Fibroblast of lung (primary cell): ENCODE results near the gene KLHL29. TPM values are rescaled to one million over a fixed set of nuclear protein-coding genes. Genes with fewer than 3 reads are reported as not detected.

Source experiments
- DNase-seq, 2 donors: peaks; one replicate each; pipeline versions ENCODE4 v3.0.0 to v3.0.0-alpha.2; 2010; ENCODE audit warnings: low read depth in 2 of 2
- H2AFZ ChIP-seq: 2 replicates; pipeline ENCODE4 v1.5.1; 2012; ENCODE audit warnings: low read length, control low read depth, inconsistent platforms
- H3K27ac ChIP-seq: 2 replicates; pipeline ENCODE4 v1.5.1; 2011; ENCODE audit warnings: low read length, control low read depth; ENCODE audit not compliant: insufficient read depth
- H3K27me3 ChIP-seq: 2 replicates; pipeline ENCODE4 v1.5.1; 2011; ENCODE audit warnings: mild to moderate bottlenecking, low read length; ENCODE audit not compliant: control insufficient read depth, insufficient read depth
- H3K36me3 ChIP-seq: 2 replicates; pipeline ENCODE4 v1.5.1; 2011; ENCODE audit warnings: low read length; ENCODE audit not compliant: control insufficient read depth, insufficient read depth
- H3K4me1 ChIP-seq: 2 replicates; pipeline ENCODE4 v1.5.1; 2011; ENCODE audit warnings: low read length; ENCODE audit not compliant: control insufficient read depth, insufficient read depth; ENCODE audit errors: extremely low read depth
- H3K4me2 ChIP-seq: 2 replicates; pipeline ENCODE4 v1.5.1; 2011; ENCODE audit warnings: low read length, control low read depth; ENCODE audit not compliant: insufficient read depth; ENCODE audit errors: extremely low read depth
- H3K4me3 ChIP-seq, 4 experiments: fragments of 200-600 bp in 1 of 4; sonication (generic) in 1 of 4; replicated peaks in 1 of 4; 2 replicates each; pipeline ENCODE4 v1.5.1; 2011 to 2016; ENCODE audit warnings: low read length in 4 of 4, low read depth in 3 of 4, mild to moderate bottlenecking in 3 of 4, control low read depth in 2 of 4, inconsistent platforms in 1 of 4, mixed read lengths in 1 of 4; ENCODE audit not compliant: insufficient read depth in 1 of 4; ENCODE audit errors: control extremely low read depth in 1 of 4
- H3K79me2 ChIP-seq: 2 replicates; pipeline ENCODE4 v1.5.1; 2012; ENCODE audit warnings: mild to moderate bottlenecking, low read length, inconsistent platforms; ENCODE audit not compliant: control insufficient read depth, insufficient read depth
- H3K9ac ChIP-seq: 2 replicates; pipeline ENCODE4 v1.5.1; 2011; ENCODE audit warnings: mild to moderate bottlenecking, low read length, control low read depth; ENCODE audit not compliant: insufficient read depth
- H3K9me3 ChIP-seq: 2 replicates; pipeline ENCODE4 v1.5.1; 2012; ENCODE audit warnings: low read depth, low read length; ENCODE audit not compliant: control insufficient read depth, insufficient read depth
- H4K20me1 ChIP-seq: 2 replicates; pipeline ENCODE4 v1.5.1; 2011; ENCODE audit warnings: low read length; ENCODE audit not compliant: control insufficient read depth, insufficient read depth; ENCODE audit errors: extremely low read depth
- EZH2 ChIP-seq: IDR thresholded peaks from 2 replicates; pipeline ENCODE4 v1.5.1; 2012; ENCODE audit warnings: low read length, control low read depth, mild to moderate bottlenecking; ENCODE audit errors: missing control alignments
- polyA plus RNA-seq, 2 donors: library from polyadenylated mRNA; depleted of rRNA in 1 of 2; stranded (reverse) in 1 of 2; unstranded in 1 of 2; fragments of >200 nt; gene quantifications; 2 replicates each; pipeline ENCODE4 v1.2.1, GENCODE V29; 2011 to 2012; ENCODE audit warnings: missing spikeins in 1 of 2
- total RNA-seq: library from RNA; depleted of rRNA; stranded (reverse); fragments of >200 nt; gene quantifications from 2 replicates; pipeline ENCODE4 v1.2.1, GENCODE V29; 2014
- TF ChIP-seq, protein P1 (sequence below), 2 donors: IDR thresholded peaks in 1 of 2; conservative IDR thresholded peaks in 1 of 2; 1 replicate in 1 of 2; 2 replicates in 1 of 2; pipeline ENCODE4 v1.5.1; 2011 to 2012; ENCODE audit warnings: low read length in 2 of 2, control low read depth in 1 of 2, inconsistent platforms in 1 of 2, low read depth in 1 of 2, mild to moderate bottlenecking in 1 of 2

KLHL29 gene
- total and polyA plus RNA-seq, 2 donors (not counting 1 experiment from before 2014, with no cell fraction given), result 7.1 to 7.9 TPM

DNA sequence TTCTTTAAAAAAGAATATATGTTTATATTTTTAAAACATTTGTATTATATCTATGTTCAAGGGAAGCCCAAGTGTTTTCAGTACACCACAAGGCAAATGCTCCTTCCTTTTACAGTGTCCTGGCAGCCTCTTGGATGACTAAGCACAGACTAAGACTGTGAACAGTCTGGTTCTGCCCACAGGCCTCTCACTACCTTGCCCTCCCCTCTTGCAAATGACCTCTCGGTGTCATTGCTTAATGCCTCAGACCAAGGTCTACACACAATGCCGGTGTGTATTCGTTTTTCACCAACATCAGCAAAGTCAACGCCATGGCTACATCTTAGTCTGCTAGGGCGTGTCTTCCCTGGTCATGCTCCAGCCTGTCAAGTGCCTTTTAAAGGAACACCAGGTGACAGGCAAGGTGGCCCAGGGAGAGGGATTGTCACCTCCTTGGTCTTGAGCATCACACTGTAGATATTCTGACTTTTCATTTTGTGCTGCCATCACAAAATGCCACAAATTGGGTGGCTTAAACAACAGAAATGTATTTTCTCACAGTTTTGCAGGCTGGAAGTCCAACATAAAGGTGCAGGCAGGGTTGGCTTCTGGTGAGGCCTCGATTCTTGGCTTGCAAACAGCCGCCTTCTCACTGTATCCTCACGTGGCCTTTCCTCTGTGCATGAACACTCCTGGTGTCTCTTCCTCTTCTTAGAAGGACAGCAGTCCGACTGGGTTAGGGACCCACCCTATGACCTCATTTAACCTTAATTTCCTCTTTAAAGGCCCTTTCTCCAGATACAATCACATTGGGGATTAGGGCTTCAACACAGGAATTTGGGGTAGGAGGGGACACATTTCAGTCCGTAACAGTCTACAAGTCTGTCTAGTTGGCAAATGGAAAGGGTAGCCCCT, 266.5 kb downstream of the KLHL29 start:
- DNase-seq, result peak; percentile 73 to 94
- Histone ChIP-seq H3K36me3 (no peaks in the 10 kb centered on the region), H3K9me3 (no peaks in the 10 kb centered on the region), H3K4me1 (peaks cover 4% of the 10 kb centered on the region), H3K27ac (no peak overlapping the region), H3K79me2 (no peaks in the 10 kb centered on the region), H3K9ac (no peak overlapping the region), H3K4me2 (no peak overlapping the region), H4K20me1 (no peaks in the 10 kb centered on the region), H2AFZ (no peak overlapping the region), H3K27me3 (no peaks in the 10 kb centered on the region), H3K4me3 (no peak overlapping the region)
- TF ChIP-seq EZH2, result no peak

DNA sequence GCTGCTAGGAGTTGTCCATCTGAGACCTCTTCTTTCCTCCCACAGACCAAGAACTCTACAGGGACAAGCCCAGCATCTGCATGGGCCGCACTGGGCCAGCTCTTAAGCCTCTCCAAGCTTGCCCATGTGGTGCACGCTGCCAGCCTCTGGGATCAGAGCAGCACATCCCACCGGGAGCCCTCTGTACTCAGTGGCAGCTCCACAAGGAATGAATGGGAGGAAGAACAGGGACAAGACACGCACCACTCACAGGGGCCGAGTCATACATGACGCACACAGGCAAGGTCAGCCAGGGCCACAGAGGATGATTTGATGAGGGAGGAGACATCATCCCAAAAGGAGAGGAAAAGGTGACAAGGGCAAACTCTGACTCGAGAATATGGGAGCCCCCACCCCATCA, 268.3 kb downstream of the KLHL29 start:
- Histone ChIP-seq H3K9me3 (no peaks in the 10 kb centered on the region), H4K20me1 (no peaks in the 10 kb centered on the region), H3K4me1 (peaks cover 4% of the 10 kb centered on the region), H3K79me2 (no peaks in the 10 kb centered on the region), H3K4me2 (no peak overlapping the region), H2AFZ (no peak overlapping the region), H3K27me3 (no peaks in the 10 kb centered on the region), H3K4me3 (no peak overlapping the region), H3K27ac (no peak overlapping the region), H3K9ac (no peak overlapping the region), H3K36me3 (no peaks in the 10 kb centered on the region)
- DNase-seq, result no peak
- TF ChIP-seq, protein P1, sequence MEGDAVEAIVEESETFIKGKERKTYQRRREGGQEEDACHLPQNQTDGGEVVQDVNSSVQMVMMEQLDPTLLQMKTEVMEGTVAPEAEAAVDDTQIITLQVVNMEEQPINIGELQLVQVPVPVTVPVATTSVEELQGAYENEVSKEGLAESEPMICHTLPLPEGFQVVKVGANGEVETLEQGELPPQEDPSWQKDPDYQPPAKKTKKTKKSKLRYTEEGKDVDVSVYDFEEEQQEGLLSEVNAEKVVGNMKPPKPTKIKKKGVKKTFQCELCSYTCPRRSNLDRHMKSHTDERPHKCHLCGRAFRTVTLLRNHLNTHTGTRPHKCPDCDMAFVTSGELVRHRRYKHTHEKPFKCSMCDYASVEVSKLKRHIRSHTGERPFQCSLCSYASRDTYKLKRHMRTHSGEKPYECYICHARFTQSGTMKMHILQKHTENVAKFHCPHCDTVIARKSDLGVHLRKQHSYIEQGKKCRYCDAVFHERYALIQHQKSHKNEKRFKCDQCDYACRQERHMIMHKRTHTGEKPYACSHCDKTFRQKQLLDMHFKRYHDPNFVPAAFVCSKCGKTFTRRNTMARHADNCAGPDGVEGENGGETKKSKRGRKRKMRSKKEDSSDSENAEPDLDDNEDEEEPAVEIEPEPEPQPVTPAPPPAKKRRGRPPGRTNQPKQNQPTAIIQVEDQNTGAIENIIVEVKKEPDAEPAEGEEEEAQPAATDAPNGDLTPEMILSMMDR (conservative IDR thresholded peaks at IDR 0.05 in 1 of 2, IDR thresholded peaks at IDR 0.05 in 1 of 2; ENCODE audit: low read depth in 1 of 2, low read length in 2 of 2), result no peak
- no peak for TF ChIP-seq EZH2

DNA sequence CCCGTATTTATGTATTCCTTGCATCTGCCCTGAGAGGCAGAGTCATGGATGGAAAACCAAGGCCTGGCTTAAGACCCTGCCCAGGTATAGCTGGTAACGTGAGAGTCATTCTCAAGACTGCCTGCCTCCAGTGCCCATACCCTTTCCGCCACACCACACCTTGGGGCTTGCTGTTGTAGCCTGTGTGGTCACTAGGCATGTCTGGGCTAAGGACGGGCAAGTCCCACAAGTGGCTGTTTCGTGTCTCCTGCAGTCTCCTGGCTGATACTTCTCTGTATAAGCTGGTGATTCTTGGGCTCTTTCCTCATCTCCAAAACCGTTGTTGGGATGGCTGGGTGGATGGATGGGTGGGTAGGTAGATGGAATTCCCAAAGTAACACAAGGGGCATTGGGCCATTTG, 269.8 kb downstream of the KLHL29 start:
- H2AFZ ChIP-seq, result no peak overlapping the region
- no peak overlapping the region for H3K4me3 ChIP-seq
- TF ChIP-seq EZH2, result no peak
- TF ChIP-seq, protein P1 (conservative IDR thresholded peaks at IDR 0.05 in 1 of 2, IDR thresholded peaks at IDR 0.05 in 1 of 2; ENCODE audit: low read depth in 1 of 2, low read length in 2 of 2), result no peak
- H3K36me3 ChIP-seq, result no peaks in the 10 kb centered on the region
- no peak overlapping the region for H3K9ac ChIP-seq
- H3K9me3 ChIP-seq, result no peaks in the 10 kb centered on the region
- no peak overlapping the region for H3K4me2 ChIP-seq
- no peak for DNase-seq
- no peaks in the 10 kb centered on the region for H4K20me1 ChIP-seq
- no peaks in the 10 kb centered on the region for H3K27me3 ChIP-seq
- no peak overlapping the region for H3K27ac ChIP-seq
- peaks cover 4% of the 10 kb centered on the region for H3K4me1 ChIP-seq
- H3K79me2 ChIP-seq, result no peaks in the 10 kb centered on the region
